ENCODE measurements around the gene OTOF. TPM values are rescaled to one million over a fixed set of nuclear protein-coding genes. Genes with fewer than 3 reads are reported as not detected.

OTOF gene
- total RNA-seq, 1 donor: not detected

- H3K27me3 ChIP-seq (ENCODE audit: insufficient read depth, low read length): peaks cover 28% of the 10 kb centered on the region
Observed at GRCh38 chr2:26520148-26520449, 42.2 kb upstream of the OTOF start.

GRCh38 chr2:26519396-26520147 is 41.6 kb upstream of the OTOF start:
- H3K9me3 ChIP-seq (ENCODE audit: low read depth, low read length): no peaks in the 10 kb centered on the region
- no peaks in the 10 kb centered on the region for H3K4me1 ChIP-seq (ENCODE audit: insufficient read depth, low read length)
- peaks cover 28% of the 10 kb centered on the region for H3K27me3 ChIP-seq (ENCODE audit: insufficient read depth, low read length)
- no peak for TF ChIP-seq CTCF (IDR thresholded peaks at IDR 0.05; ENCODE audit: extremely low read depth, low read depth, low read length)
- peak; percentile 74 for DNase-seq (ENCODE audit: insufficient read length, low spot score, missing footprints)
- no peak overlapping the region for H3K4me2 ChIP-seq (ENCODE audit: insufficient read depth, low read length)
- H4K20me1 ChIP-seq (ENCODE audit: insufficient read depth, low read length): no peaks in the 10 kb centered on the region
- no peak overlapping the region for H3K4me3 ChIP-seq (ENCODE audit: insufficient read depth, low read length)
- no peaks in the 10 kb centered on the region for H3K79me2 ChIP-seq (ENCODE audit: insufficient read depth, low read length)
- H3K36me3 ChIP-seq (ENCODE audit: insufficient read depth, low read length): no peaks in the 10 kb centered on the region
- no peak overlapping the region for H3K27ac ChIP-seq (ENCODE audit: low read depth, low read length)
- no peak overlapping the region for H2AFZ ChIP-seq (ENCODE audit: low read length)

More at GRCh38 chr2:26520148-26520449, 42.2 kb upstream of the OTOF start:
- Histone ChIP-seq H4K20me1 (ENCODE audit: insufficient read depth, low read length) (no peaks in the 10 kb centered on the region), H3K4me2 (ENCODE audit: insufficient read depth, low read length) (no peak overlapping the region), H3K79me2 (ENCODE audit: insufficient read depth, low read length) (no peaks in the 10 kb centered on the region), H3K36me3 (ENCODE audit: insufficient read depth, low read length) (no peaks in the 10 kb centered on the region), H2AFZ (ENCODE audit: low read length) (no peak overlapping the region), H3K4me3 (ENCODE audit: insufficient read depth, low read length) (no peak overlapping the region), H3K9me3 (ENCODE audit: low read depth, low read length) (no peaks in the 10 kb centered on the region), H3K27ac (ENCODE audit: low read depth, low read length) (no peak overlapping the region), H3K4me1 (ENCODE audit: insufficient read depth, low read length) (no peaks in the 10 kb centered on the region)
- TF ChIP-seq CTCF (IDR thresholded peaks at IDR 0.05; ENCODE audit: extremely low read depth, low read depth, low read length): no peak
- peak; percentile 25 for DNase-seq (ENCODE audit: insufficient read length, low spot score, missing footprints)

- peak; percentile 25 for DNase-seq (ENCODE audit: insufficient read length, low spot score, missing footprints)
- no peak for TF ChIP-seq CTCF (IDR thresholded peaks at IDR 0.05; ENCODE audit: extremely low read depth, low read depth, low read length)
- H3K9me3 ChIP-seq (ENCODE audit: low read depth, low read length): no peaks in the 10 kb centered on the region
Observed at GRCh38 chr2:26516781-26517180, 38.9 kb upstream of the OTOF start.

GRCh38 chr2:26516246-26516645 is 38.3 kb upstream of the OTOF start:
- Histone ChIP-seq H2AFZ (ENCODE audit: low read length) (no peak overlapping the region), H3K79me2 (ENCODE audit: insufficient read depth, low read length) (no peaks in the 10 kb centered on the region), H3K27me3 (ENCODE audit: insufficient read depth, low read length) (peaks cover 34% of the 10 kb centered on the region)

More at GRCh38 chr2:26516781-26517180, 38.9 kb upstream of the OTOF start:
- H4K20me1 ChIP-seq (ENCODE audit: insufficient read depth, low read length): no peaks in the 10 kb centered on the region
- no peaks in the 10 kb centered on the region for H3K4me1 ChIP-seq (ENCODE audit: insufficient read depth, low read length)
- H3K27me3 ChIP-seq (ENCODE audit: insufficient read depth, low read length): peaks cover 38% of the 10 kb centered on the region
- H3K4me2 ChIP-seq (ENCODE audit: insufficient read depth, low read length): no peak overlapping the region
- no peak overlapping the region for H2AFZ ChIP-seq (ENCODE audit: low read length)
- no peaks in the 10 kb centered on the region for H3K36me3 ChIP-seq (ENCODE audit: insufficient read depth, low read length)
- no peak overlapping the region for H3K4me3 ChIP-seq (ENCODE audit: insufficient read depth, low read length)
- no peaks in the 10 kb centered on the region for H3K79me2 ChIP-seq (ENCODE audit: insufficient read depth, low read length)
- H3K27ac ChIP-seq (ENCODE audit: low read depth, low read length): no peak overlapping the region

More at GRCh38 chr2:26516246-26516645, 38.3 kb upstream of the OTOF start:
- Histone ChIP-seq H3K36me3 (ENCODE audit: insufficient read depth, low read length) (no peaks in the 10 kb centered on the region), H3K4me3 (ENCODE audit: insufficient read depth, low read length) (no peak overlapping the region), H3K4me1 (ENCODE audit: insufficient read depth, low read length) (no peaks in the 10 kb centered on the region), H4K20me1 (ENCODE audit: insufficient read depth, low read length) (no peaks in the 10 kb centered on the region), H3K27ac (ENCODE audit: low read depth, low read length) (no peak overlapping the region), H3K4me2 (ENCODE audit: insufficient read depth, low read length) (no peak overlapping the region), H3K9me3 (ENCODE audit: low read depth, low read length) (no peaks in the 10 kb centered on the region)
- no peak for TF ChIP-seq CTCF (IDR thresholded peaks at IDR 0.05; ENCODE audit: extremely low read depth, low read depth, low read length)
- peak; percentile 38 for DNase-seq (ENCODE audit: insufficient read length, low spot score, missing footprints)

All from osteoblast (primary cell).